GM21576 (cell line): Measurements from ENCODE around the gene STK40.

Experiments used
- ATAC-seq: cut with Tn5 transposase; IDR thresholded peaks from one replicate; pipeline ENCODE4 v1.9.1; 2021; ENCODE audit warnings: mild to moderate bottlenecking, moderate library complexity; ENCODE audit not compliant: unreplicated experiment

The STK40 gene

DNA sequence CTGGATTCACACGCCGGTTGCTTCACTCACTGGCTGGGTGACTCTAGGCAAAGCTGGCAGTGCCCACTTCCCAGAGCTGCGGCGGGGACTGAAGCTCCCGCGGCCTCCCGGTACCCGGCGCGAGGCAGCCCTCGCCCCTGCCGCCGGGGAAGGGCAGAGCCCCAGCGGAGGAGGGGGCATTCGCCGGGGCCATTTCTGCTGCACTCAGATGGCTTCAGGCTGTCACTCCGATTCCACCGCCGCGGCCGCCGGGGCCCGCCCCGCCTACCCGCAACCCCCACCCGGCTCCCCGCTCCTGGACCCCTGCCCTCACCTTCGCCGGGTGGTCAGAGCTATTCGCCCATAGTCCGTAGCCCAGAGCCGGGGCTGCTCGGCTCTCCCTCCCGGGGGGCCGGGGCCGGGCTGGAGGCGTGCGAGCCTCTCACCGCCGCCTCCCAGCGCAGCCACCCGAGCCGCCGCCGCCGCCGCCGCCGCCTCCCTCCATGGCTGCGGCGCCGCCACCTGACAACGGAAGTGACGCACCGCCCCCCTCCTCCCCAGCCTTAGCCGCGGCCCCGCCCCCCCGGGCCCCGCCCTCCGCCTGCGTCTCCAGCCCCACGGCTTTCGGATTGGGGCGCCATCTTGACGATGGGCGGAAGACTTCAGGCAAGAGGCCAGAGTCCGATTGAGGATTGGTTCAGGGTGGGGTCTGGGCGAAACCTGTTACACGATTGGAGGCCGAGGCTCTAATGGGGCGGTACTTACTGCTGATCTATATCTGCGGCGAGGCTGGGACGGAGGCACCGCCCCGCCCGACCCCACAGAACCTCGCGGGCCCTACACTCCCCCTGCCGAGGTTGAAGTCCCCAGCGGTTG is at the start of gene STK40:
STK40 (minus strand) TSS at position 515 of the 855 bp plus-strand sequence. CDS start 24,592 bp downstream, outside the sequence.
- peak; percentile 80 for ATAC-seq

DNA sequence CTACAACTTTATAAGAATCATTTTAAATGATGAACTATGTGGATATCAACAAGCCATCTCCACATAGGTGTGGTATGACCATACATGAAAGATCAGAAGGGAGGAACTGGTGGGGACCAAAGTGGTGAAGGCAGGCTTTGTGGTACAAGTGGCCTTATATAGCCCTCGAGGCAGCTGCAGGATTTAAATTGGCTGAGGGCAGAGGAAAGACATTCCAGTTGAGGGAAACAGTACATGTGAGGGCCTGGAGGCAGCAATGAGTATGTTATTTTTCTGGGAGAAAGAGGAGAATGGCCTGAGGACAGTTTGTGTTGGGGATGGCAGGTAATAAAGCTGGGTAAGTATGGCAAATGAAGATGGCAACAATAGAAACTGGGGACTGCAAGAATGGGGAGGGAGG is 47.4 kb upstream of the STK40 start:
- no peak for ATAC-seq

DNA sequence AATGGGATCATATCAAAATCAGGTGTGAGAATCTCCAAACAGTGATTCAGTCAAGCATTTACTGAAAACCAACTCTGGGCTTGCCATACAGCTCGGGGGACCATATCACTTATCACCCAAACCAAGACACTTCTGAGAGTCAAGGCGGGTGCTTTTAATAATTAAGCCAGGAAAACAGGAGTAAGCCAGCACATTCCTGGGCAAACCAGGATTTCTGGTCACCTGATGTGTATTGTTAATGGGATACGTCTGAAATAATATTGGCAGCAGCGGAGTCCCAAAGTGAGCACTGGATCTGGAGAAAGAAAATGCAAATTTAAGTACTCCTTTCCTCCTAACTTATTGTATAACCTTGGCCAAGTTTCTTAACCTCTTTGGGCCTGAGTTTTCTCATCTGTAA is 46.9 kb upstream of the STK40 start:
- ATAC-seq, result no peak

- no peak for ATAC-seq
Observed at GRCh38 chr1:36425791-36426190, 40.1 kb upstream of the STK40 start.

GRCh38 chr1:36421649-36422048 is 35.9 kb upstream of the STK40 start:
- no peak for ATAC-seq

GRCh38 chr1:36420836-36421317 is 35.2 kb upstream of the STK40 start:
- ATAC-seq, result no peak

- ATAC-seq, result no peak
Observed at GRCh38 chr1:36420409-36420808, 34.7 kb upstream of the STK40 start.

GRCh38 chr1:36419569-36419968 is 33.8 kb upstream of the STK40 start:
- no peak for ATAC-seq

DNA sequence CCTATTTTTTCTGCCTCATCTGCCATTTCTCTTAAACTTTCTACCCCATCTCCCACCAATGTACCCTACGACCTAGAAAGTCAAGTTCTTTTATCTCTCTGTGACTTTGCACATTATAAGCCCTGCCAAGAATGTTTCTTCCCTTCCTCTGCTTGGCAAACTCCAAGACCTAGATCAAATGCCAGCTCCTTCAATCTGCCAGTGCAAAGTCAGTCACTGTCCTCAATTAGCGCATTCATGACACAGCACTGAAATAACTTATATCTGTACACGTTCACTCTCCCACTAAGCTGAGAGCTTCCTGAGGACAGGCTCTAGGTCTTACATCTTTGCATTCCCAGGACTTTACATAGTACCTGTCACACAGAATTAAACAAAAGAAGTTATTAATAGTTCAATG is 33.4 kb upstream of the STK40 start:
- no peak for ATAC-seq

- no peak for ATAC-seq
Observed at GRCh38 chr1:36417931-36418330, 32.2 kb upstream of the STK40 start.

DNA sequence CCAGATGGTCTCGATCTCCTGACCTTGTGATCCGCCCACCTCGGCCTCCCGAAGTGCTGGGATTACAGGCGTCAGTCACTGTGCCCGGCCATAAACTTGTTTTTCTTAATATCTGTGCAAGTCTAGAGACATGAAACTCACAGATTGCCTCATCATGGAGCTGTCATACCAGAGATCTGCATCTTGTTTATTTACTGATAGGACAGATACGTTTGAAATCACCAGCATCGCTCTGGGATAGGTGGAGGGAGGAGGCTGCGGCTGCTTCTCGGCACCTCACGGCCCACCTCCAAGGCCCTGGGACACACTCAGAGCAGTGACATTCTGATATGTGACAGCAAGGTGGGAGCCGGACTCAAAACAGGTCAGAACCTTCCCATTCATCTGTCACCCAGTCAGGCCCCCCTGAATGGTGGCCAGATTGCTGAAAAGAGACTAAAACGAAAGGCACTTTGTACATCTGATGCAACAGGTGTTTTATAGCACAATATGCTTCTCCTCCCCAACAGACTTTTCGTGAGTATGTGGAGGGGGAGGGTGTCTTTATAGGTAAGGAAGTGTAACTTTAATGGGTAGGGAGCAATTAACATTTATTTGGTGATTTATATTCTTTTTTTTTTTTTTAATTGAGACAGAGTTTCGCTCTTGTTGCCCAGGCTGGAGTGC is 30.1 kb upstream of the STK40 start:
- no peak for ATAC-seq

- ATAC-seq, result no peak
Observed at GRCh38 chr1:36414384-36414783, 28.7 kb upstream of the STK40 start.

DNA sequence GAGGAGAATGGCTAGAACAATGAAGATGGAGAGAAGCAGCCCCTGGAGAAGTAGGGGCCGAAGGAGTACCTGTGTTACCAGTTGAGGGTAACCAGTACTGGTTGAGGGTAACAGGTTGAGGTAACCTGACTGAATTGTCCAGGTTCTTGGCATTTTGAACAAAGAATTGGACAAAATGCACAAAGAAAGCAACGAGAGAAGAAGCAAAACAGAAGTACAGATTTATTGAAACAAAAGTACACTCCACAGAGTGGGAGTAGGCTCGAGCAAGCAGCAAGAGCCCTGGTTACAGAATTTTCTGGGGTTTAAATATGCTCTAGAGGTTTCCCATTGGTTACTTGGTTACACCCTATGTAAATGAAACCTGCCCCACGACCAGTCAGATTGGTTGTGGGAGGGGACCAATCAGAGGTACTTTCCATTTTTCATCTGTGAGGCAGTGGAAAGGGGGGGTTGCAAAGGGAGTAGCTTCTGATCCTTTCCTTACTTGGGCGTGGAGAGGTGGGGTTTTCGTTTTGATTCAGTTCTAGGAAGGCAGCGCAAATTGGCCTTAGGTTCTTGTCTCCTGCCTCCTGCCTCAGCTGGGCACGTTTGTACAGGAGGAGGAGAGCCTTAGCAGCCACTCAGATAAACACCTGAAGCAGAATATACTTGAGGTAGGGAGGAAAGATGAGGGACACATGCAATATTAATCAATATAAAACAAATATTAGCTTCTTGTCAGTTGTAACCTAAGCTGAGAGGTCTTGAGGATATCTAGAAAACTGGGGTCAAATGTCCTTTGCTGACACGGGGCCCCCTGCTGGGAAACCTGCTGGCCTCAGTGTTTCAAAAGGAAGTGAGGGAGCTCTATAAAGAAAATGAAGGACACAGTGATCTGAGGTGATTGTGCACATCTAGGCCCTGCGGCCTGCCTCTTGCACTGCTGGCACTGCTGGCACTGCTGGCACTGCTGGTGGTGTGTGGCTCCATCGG is 26.2 kb upstream of the STK40 start:
- no peak for ATAC-seq

- ATAC-seq, result no peak
Observed at GRCh38 chr1:36408479-36408878, 22.8 kb upstream of the STK40 start.

DNA sequence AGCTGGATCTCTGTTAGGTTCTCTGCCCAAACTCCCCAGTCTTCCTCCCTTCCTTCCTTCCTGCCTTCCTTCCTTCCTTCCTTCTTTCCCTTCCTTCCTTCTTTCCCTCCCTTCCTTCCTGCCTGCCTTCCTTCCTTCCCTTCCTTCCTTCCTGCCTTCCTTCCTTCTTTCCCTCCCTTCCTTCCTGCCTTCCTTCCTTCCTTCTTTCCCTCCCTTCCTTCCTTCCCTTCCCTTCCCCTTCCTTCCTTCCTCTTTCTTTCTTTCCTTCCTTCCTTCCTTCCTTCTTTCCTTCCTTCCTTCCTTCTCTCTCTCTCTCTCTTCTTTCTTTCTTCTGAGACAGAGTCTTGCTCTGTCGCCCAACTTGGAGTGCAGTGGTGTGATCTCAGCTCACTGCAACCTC is 20.7 kb upstream of the STK40 start:
- ATAC-seq, result no peak

GRCh38 chr1:36402504-36402890 is 16.8 kb upstream of the STK40 start:
- no peak for ATAC-seq

DNA sequence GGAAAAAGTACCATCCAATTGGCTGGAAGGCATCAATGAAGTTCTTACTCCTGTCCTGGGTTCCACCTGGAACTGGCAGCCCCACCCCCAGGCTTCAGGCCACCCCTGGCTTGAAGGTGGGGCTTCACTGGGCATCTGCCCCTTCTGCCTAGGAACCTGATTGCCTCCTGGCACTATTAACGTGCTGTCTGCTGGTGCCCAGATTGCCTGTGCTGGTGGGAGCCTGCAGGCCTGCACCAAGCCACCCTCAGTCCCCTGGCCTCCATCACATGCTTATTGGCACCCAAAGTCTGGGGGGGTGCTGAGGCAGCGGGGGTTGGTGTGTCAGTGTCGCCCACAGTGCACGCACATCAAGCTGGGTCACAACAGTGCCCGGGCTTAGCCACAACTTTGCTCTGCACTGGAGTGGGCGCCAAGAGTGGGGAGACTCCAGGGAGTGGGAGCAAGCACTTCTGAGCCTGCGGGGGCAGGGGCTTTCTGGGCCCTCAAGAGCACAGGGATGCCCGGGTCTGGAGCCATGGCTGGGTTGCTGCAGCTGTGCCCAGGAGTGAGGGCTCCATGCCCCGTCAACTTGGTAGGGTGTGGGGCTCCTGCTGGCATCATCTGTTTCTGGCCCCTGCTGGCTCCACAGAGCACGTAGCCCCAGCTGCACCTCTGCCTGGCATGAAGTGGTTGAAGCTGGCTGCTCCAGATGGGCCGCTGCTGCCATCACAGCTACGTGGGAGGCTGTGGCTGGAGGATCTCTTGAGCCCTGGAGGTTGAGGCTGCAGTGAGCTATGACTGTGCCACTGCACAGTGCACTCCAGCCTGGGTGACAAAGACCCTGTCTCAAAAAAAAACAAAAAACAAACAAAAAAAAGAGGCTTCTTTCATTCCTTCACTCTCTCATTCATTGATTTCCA is 16.1 kb upstream of the STK40 start:
- no peak for ATAC-seq

- ATAC-seq, result peak; percentile 56
Observed at GRCh38 chr1:36400825-36401601, 15.3 kb upstream of the STK40 start.

- peak; percentile 1 for ATAC-seq
Observed at GRCh38 chr1:36400514-36400824, 14.7 kb upstream of the STK40 start.
